Measurements from ENCODE around the gene ADGRA3.
"Not testable (repeated sequence)": the region's sequence is repeated elsewhere in the genome, so short reads cannot be mapped to it uniquely, and the experiment has no call there.

Gene ADGRA3

GRCh38 chr4:22478426-22478825 is 37.4 kb downstream of the ADGRA3 start:
- no peak for DNase-seq

DNA sequence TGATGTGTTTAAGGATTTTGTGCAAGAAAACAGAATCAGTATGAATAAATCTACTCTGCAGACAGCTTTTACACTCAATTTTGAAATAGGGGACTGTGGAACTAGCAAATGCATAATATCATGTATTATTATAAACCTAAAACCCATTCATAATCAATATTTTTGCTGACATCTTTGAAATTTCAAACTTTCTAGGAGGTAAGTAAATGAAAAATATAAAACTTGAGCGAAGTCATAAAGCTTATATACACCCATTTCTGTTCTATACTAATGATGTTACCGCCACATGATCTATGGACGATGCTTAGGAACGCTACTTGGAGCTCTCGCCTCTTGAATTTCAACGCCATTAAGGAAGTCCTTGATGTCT is 38.1 kb downstream of the ADGRA3 start:
- no peak for DNase-seq

- no peak for DNase-seq
Observed at GRCh38 chr4:22477136-22477812, 38.6 kb downstream of the ADGRA3 start.

DNA sequence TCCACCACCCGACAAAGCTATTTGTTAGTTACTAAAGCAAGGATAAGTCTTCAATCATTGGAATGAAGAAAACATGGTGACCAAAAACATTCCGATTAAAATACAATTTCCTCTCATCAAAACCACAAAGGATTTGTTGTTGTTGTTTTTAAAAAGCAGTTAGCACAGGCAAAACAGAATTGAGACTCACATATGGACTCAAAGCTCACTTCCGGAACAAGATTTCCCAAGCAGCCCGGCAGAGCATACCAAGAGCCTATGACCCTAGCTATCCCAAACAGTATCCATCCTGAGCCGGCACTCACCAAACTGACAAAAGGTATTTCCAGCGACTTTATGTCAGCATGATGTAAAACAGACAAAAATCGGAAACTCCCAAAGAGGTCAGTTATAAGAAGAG is 39.9 kb downstream of the ADGRA3 start:
- no peak for DNase-seq

- DNase-seq: not testable (repeated sequence)
Observed at GRCh38 chr4:22475311-22475646, 40.6 kb downstream of the ADGRA3 start.

DNA sequence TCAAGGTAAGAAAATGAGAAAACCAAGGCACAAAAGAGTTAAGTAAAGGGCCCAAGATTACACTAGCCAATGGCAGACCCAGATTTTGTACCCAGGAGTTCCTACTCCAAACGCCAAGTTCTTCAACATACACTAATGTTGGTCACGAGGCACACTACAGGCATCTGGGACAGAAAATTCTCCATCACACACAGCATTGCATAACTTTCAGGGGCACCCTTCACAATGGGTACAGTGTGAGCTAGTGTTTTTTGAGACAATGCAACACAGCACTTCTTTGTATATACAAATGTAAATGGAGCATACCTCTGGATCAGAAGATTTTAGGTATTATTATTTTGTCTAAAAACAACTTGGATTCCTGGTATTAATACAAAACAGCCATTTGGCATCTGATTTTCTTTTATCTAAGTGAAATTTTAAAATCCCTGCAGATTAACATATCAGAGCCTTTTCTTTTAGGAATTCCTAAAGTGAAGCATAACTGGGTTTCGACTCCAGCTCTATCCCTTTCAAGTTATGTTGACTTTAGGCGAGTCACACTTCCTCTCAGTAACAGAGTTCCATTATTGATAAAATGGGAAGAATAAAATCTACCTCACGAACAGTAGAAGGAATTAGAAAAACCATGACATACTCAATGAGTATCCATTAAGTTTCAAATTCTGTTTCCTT is 41.1 kb downstream of the ADGRA3 start:
- DNase-seq: no peak

DNA sequence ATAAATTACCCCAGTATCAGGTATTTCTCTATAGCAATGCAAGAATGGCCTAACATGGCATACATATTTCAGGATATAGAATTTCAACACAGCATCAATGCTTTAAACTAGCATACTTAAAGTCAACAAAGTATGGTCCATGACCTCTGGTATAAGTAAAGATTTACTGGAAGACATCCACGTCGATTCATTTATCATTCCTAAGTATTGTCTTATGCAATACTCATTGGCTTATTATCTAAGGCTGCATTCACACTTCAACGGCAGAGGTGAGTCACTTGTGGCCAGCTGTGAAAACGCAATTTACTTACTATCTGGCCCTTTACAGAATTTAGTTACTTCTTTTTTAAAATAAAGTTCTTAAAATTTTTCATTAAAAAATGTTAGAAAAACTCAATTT is 42.6 kb downstream of the ADGRA3 start:
- no peak for DNase-seq

DNA sequence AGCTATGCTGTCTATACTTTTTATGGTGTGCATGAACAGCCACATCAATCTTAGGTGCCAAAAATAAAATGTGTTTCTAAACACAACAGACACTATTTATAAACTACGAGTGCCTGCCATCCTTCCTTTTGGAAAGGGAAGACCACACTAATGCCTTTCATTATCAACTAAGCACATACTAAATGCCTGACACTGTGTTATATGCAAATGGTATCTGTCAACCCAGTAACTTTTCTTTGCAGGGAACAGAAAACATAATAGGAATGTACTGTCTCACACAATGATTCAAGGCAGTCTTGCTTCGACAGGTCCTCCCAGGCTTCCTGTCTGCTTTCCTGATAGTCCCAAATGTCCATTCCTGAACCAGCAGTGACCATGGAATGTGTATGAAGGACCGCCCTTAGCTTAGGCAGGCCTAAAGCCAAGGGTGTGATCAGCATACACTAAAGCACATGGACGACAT is 43.8 kb downstream of the ADGRA3 start:
- no peak for DNase-seq

- DNase-seq: no peak
Observed at GRCh38 chr4:22471419-22471818, 44.4 kb downstream of the ADGRA3 start.

GRCh38 chr4:22466581-22466980 is 49.3 kb downstream of the ADGRA3 start:
- DNase-seq: no peak

DNA sequence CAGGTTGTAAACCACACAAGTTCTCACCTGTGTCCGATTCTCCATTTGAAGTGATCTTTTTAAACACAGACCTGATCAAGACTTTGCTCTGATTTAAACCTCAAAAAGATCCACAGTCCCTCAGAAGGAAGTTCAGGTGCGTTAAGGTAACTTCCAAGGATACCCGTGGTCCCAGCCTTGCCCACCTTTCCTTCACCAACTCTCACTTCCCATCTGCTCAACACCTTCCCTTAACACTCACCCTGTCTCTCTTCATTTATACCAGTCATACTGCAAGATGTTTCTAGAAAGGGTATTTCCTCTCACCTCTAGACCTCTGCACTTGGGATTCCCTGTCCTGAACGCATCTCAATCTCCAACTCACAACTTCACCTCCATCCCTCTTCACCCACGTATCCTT is 49.9 kb downstream of the ADGRA3 start:
- DNase-seq: no peak

DNA sequence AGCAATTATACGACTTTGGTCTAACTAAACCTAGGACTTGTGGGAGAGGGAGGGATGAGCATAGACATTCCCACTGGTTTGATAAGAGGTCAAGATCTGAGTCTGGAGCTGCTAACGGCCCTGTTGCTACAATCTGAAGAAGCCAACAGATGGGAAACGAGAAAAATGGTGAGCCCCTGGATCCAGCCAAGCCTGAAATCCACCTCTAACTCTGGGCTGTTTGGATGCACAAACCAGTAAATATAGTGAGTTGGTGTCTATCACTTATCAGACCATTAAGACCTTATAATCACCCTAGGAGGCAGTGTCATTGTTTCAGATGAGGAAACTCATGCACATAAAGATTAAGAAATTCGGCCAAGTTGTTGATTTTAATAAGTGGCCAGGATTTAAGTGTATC is 50.5 kb downstream of the ADGRA3 start:
- no peak for DNase-seq

DNA sequence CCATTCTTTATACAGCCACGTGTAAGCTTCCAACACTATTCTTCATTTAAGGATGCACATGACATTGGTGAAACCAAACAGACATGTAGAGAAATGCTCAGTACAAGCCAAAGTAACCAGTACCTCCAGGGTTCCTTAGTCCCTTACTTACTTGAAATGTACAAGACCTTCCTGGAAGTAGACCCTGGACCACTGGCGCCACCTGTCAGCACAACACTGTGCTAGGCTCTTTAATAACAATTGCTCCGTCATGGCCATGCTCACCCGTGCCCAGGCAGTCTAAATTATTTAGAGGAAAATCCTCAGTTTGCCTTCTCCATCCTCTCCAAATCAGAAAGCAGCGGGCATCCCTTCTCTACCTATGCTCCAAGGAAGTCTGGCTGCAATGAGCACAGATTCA is 52.7 kb downstream of the ADGRA3 start:
- DNase-seq: no peak

DNA sequence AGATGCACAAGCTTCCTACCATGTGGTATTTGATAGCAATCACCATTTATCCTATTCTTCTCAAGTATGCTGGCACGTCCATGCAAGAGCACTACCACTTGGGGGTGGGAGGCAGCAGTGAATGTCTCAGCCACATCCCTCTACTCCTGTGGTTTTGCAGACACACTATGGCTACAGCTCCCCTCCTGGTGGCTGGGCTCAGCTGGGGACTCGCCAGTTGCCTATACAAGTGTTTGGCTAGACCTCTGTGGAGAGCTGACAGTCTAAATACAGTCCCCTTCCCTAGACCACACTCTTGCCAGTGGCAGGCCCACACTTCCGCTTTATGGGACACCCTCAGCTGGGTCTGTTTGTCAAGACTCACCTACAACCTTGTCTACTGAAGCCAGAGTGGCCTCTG is 53.2 kb downstream of the ADGRA3 start:
- no peak for DNase-seq

GRCh38 chr4:22460266-22460665 is 55.6 kb downstream of the ADGRA3 start:
- no peak for DNase-seq

DNA sequence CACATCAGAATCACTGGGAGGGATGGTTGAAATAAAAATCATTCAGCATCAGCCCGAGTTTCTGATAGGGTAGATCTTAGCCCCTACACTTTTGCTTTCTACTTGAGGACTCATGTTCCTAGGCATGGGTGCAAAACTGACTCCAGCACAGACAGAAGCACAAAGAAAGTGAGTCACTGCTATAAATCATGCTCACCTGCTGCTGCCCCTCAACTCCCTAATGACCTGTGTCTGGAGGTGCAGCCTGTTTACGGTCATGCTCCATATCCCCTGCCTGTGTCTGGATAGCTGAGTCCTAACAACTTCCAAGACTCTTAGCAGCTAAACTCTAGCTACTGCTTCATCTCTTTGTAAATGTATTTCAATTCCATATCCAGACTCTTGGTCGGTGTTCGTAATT is 57.8 kb downstream of the ADGRA3 start:
- DNase-seq: no peak

DNA sequence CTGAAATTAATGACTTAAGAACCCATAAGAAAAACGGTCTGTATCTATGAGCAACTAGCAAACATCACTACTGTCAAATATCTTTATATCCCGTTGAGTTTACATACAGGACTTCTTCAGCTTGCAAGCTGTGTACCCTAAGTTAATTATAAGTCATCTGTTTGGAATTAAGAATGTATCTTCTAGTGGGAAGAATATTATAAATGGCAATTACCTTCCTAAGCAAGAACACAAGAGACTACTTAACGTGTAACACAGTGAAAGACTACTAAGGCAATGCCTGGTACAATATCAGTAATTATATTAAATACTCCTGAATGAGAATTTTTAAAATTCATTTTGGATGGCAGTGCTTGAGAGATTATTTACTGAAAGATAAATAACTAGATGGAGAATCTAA is 58.5 kb downstream of the ADGRA3 start:
- no peak for DNase-seq

GRCh38 chr4:22456291-22456690 is 59.6 kb downstream of the ADGRA3 start:
- no peak for DNase-seq

DNA sequence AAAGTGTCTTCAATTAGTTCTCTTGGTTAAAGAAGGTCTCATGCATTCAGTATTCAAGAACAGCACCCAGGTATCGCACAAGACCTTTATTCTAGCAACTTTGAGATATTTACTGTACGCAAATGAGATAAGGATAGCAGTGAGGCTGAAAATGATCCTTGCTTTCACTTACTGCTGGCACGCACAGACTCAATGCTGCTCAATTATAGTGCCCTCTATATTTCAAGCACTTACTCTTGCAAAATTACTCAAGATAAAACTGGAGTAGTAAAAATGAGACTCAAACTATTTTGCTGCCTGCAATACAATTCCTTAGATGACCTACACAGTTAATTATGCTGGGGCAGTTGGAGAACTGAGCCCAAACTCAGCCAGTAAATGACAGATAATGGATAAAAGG is 60.9 kb downstream of the ADGRA3 start:
- no peak for DNase-seq

DNA sequence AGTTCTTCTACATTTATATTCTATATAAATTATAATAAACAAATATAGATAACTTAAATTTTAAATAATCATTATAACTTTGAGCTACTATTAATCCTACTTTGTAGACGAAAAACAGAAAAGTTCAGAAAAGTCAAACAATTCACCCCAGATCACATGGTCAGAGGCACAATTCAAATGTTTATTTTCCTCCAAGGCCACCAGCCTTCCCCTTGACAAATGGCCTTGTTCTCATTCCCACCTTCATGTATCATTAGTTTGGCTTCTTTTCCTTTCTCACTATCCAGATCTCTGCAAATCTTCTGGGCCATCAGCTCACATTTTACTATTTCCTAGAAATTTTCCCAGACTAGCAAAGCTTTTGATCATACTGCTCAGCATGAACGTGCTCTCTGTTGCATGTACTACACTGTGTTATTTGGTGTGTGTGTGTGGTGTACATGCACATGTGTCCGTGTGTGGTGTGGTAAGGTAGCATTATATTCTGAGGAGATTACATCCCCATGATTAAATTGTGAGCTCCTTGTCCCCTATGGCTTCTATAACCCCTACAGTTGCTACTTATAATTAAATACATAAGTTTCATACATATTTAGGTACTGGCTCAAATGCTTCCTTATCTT is 61.5 kb downstream of the ADGRA3 start:
- DNase-seq: no peak

DNA sequence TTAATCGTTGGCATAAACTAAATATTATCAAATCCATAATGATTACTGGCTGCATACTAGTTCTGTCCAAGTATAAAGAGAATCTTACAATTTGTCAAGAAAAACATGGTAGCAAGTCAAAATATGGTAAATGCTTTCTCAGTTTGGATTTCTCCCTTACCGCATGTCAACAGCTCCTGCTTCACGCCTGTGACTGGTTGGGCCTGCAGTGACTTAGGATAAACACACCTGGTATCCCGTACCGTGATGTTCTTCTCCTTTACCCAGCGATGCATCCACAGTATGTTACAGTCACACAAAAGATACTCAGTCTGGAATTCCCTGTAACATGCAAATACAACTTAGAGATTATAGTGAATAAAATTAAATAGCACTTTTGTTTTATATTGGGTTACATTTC is 71.1 kb downstream of the ADGRA3 start:
- no peak for DNase-seq

DNA sequence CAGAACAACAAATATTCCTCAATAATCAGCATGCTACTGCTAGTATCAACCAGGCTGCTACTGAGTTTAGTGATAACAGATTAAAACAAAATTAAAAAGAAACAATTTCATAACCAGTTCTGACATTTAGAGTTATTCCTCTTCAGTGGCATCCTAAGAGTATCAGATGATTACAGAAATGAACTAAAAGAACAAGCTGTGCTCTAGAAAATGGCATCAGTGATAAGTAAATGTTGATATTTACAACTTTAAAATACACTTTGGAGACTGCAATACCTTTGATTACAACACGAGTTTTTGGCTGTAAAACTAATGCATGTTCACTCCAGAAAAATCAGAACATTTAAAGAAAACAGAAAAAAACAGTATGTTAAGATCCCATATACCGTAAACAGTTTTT is 72.9 kb downstream of the ADGRA3 start:
- no peak for DNase-seq

DNA sequence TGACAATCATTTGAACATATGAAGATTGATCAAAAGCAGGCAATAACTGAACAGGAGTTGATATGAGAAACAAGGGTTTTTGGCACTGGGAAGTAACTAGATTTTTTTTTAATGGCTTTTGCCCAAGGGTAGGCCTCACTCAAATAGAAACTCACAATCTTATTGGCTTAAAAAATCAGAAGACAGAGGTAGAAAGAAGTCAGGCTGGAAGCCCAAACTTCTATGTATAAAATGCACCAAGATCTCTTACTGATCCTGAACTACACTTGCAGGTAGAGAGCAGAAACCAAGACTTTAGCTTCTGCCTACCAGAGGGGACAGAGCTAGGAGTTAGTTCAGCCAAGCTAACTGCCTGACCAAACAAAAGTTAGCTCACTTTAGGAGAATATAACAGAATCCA is 74.9 kb downstream of the ADGRA3 start:
- no peak for DNase-seq

DNA sequence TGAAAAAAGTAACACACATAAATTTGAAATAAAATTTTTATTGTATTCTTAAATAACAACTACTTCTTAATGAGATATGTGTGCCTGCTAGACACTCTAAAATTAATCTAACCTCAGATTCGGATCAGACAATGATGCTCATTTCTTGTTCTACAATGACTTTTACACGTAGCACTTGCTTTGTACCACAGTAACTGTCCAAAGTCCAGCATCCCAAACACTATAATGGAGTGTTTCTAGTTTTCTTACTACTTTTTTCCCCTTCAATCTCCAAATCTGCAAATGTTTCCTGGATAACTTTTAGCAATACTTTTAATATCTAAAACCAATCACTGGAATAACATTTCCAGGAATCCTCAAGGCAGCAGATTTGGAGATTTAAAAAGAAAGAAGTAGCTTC is 75.9 kb downstream of the ADGRA3 start:
- DNase-seq: no peak

DNA sequence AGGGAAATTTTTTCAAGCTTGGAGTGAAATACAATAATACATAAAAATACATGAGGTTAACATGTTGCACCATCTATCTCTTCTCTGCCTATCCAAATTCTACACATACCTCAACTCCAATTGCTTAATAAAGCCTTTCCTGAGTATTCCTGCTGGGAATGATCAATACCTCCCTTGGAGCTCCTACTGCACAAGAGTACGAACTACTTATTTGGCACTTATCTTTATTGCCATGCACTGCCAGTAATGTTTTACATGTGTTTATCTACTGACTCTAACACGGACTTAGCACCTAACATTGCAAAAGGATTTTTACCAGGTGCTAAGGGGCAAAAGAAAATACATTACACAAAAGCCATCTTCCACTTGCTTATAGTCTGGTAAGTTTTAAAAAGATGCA is 80.2 kb downstream of the ADGRA3 start:
- no peak for DNase-seq
